Right forelimb (tissue), 1 donor: ENCODE measurements around the gene DOCK2.
"Not testable (repeated sequence)": the region's sequence is repeated elsewhere in the genome, so short reads cannot be mapped to it uniquely, and the experiment has no call there.

Experiments
- DNase-seq: peaks from one replicate; pipeline ENCODE4 v3.0.0-alpha.2; 2018

Gene DOCK2

DNA sequence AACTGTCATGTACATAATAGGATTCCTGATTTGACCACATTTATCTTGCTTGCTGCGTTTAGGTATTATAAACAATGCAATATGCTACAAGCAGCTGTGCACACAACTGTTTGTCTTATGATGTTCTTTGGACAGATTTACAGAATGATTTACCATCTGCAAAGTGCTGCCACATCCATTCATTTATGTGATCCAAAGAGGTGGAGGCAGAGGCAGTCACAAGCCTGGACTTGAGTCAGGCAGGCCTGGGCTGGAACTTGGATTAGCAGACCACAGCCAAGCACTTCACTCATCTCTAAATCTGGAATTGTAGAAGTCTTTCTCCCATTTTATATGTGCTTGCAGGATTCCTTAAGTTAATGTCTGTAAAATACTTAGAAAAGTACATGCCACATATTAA is 194.3 kb downstream of the DOCK2 start:
- no peak for DNase-seq

GRCh38 chr5:169832304-169832703 is 195.2 kb downstream of the DOCK2 start:
- no peak for DNase-seq

- DNase-seq: no peak
Measured at GRCh38 chr5:169832845-169833244, 195.8 kb downstream of the DOCK2 start.

DNA sequence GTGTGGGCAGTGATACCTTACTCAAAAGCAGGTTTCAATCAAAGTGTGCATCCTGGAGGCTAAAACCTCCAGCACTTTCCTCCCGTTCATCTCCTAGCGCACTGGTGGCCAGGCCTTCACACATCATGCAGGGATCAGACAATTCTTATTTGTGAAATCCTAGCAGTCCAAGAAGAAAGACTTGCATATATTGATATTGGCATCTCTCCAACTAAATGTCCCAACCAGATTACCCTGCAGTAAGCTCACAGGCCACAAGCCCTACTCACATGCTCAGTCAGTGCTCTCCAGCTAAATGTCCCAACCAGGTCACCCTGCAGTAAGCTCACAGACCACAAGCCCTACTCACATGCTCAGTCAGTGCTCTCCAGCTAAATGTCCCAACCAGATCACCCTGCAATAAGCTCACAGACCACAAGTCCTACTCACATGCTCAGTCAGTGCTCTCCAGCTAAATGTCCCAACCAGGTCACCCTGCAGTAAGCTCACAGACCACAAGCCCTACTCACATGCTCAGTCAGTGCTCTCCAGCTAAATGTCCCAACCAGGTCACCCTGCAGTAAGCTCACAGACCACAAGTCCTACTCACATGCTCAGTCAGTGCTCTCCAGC is 196.7 kb downstream of the DOCK2 start:
- DNase-seq: not testable (repeated sequence)

GRCh38 chr5:169834540-169834939 is 197.5 kb downstream of the DOCK2 start:
- DNase-seq: not testable (repeated sequence)

DNA sequence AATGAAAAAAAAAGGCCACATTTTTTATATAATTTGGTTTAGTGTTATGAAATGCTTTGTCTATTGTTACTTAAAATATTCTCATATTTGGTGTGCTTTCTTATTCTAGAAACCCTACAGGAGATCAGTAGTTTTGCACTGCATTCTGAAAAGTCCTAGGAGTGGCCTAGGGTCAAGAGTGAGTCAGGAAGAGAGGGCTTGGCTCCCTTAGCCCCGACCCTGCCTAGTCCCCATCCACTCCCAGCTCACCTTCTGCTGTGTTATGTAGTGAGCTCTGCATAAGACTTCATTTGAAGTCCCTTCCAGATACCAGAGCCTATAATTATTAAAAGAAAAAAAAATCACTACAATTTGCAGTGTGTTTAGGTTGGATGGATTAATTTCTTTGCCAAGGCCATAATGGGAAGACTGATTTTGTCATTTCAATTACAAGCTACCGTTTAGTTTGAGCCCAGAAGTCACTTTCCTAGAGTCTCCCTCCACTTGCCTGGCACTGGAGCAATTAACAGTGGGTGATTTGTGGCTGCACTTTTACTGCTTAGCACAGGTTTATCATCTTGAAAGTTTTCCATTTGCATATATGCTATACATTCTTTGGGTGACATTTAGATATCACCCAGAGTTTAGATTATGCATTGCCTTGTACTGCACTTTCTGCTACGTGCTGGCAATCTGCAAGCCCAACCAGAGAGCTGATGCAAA is 199.9 kb downstream of the DOCK2 start:
- DNase-seq: no peak

DNA sequence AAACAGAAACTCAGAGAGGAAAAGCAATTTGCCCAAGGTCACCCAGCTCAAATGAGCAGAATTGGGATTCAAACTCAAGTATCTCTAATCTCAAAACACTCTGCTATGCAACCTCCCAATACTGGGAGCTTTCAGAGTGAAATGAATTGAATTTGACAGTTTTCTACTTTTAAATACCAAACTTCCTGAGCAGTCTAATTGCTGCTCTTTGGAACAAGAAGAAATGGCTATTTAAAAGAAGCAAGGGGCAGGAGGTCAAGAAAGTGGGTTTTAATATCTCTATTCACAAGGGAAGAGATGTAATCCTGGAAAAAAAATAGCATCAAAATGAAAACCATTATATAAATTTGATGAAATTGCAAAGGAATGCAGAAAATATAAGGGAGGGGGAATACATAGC is 200.6 kb downstream of the DOCK2 start:
- DNase-seq: no peak

- DNase-seq: no peak
Measured at GRCh38 chr5:169838688-169839087, 201.6 kb downstream of the DOCK2 start.

DNA sequence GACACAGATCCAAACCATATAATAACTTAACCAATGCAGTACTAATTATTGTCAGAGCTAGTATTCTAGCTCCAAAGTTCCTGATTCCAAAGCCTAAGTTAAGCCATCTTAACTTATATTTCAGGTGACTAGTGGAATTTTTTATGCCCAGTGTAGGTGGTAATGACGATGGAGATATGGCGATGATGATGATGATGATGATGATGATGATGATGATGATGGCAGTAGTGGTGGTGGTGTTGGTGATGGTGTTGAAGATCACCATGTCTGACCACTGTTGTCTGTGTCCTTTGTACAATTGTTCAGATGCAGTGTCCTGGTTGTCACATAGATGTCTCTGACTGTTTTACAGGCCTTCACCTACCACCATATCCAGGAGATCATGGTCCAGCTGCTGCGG is 203.3 kb downstream of the DOCK2 start:
- DNase-seq: no peak

DNA sequence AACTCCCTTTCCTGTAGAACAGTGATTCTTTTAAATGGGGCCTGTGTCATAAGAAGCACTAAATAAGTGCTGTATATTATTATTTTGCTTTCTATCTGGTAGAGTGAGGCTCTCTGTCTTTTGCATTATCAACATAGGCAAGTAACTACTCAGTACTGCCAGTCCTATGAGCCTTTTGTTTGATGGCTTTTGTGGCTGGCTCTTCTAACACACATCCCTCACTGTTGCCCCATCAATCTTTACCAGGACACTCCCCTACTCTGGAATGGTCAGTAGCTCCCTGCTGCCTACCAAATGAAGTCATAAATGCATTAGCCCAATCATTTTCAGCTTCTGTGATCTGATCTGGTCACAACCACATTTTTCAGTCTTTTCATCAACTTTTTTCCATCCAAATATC is 205.6 kb downstream of the DOCK2 start:
- DNase-seq: no peak

- DNase-seq: no peak
Measured at GRCh38 chr5:169847519-169847918, 210.4 kb downstream of the DOCK2 start.

GRCh38 chr5:169848271-169848670 is 211.2 kb downstream of the DOCK2 start:
- DNase-seq: no peak

GRCh38 chr5:169848792-169849191 is 211.7 kb downstream of the DOCK2 start:
- no peak for DNase-seq

GRCh38 chr5:169850409-169850808 is 213.3 kb downstream of the DOCK2 start:
- no peak for DNase-seq

DNA sequence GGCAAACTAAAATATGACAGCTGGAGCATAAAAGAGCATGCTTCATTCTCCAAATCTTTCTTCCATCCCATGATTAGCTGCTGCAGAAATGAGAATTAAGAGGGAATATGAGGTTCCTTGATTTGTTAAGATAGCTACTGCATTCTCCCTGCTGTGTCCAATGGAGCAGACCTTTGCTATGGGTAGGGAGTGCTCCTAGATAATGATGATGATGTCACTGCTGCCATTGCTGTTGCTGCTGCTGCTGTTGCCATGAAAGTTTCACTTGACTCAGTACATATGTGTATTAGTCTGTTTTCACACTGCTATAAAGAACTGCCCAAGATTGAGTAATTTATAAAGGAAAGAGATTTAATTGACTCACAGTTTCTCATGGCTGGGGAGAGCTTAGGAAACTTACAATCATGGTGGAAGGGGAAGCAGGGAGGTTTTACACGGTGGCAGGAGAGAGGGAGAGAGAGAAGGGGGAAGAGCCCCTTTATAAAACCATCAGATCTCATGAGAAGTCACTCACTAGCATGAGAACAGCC is 214.3 kb downstream of the DOCK2 start:
- DNase-seq: no peak

- DNase-seq: no peak
Measured at GRCh38 chr5:169856571-169856970, 219.5 kb downstream of the DOCK2 start.

GRCh38 chr5:169860585-169860984 is 223.5 kb downstream of the DOCK2 start:
- DNase-seq: no peak

DNA sequence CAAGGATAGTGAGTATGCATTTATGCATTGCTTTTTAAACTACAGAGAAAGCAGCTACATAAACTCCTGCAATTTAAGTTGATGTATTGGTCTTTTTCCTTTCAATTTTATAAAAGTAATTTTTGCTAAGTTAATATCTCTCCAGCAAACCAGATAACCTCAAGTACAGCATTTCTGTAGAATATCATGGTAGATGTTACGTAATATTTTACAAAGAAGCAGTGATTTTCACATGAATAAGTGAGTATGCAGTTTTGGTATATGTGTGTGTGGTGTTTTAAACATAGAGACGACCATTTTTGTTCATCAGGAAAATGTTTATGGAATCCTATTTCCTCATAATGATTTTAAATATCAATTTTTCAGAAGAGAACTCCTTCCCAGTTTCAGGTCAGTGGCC is 224.4 kb downstream of the DOCK2 start:
- DNase-seq: no peak

DNA sequence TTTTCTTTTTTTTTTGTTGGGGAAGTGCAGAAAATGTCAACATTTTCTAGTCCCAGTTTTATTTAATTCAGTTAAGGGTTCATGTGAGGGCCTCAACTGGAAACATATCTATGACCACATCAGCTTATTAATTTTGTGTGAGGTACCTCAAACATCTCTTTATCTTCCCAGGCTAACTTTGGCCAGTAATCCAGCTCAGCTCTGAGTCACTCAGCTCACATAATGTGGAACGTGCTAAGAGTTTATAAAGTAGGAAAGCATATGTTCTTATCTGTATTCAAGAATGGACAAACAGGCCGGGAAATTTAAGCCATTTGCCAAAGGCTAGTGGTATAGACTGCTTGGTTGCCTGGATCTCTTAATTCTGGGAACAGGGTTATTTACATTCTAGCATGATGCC is 224.9 kb downstream of the DOCK2 start:
- DNase-seq: no peak

GRCh38 chr5:169862391-169862811 is 225.3 kb downstream of the DOCK2 start:
- DNase-seq: no peak

DNA sequence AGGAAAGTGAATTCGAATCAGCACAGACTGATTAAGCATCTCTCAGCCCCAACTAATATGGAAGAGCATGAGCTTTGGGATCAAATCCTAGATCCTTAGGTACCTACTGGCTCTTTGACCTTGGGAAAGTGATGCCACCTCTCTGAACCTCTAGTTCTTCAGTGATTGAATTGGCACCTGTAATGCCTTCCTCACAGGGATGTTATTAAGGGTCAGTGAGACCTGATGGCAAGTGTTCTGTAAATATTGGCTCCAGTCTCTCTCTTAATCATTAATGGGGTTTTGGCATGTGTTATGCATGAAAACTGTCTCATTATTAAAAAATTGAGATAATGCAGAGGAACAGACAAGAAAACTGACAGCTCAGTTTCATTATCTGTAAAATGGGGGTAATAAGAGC is 227.4 kb downstream of the DOCK2 start:
- DNase-seq: no peak

- no peak for DNase-seq
Measured at GRCh38 chr5:169867347-169867746, 230.3 kb downstream of the DOCK2 start.

- no peak for DNase-seq
Measured at GRCh38 chr5:169869066-169869465, 232.0 kb downstream of the DOCK2 start.

DNA sequence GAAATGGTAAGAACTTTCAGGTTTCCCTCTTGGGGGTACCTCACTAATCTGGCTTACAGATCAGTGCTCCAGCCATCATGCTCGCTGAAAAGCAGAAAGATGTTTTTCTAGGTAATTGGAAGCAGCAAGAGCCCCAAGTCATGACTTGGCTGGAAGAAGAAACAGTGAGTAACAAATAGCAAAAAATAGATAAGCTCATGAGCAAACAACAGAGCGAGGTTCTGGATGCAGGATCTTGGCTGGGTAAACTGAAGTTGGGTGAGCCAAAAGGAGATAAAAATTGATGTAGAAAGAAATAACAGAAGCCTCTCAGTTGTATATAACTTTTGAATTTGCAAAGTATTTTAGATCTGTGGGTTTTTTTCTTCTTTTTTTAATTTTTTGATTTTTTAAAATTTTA is 233.1 kb downstream of the DOCK2 start:
- DNase-seq: no peak
